ENCODE measurements around the gene AQP2.

Gene AQP2

GRCh38 chr12:49917166-49917787, 33.3 kb upstream of the AQP2 start:
- H3K4me3 ChIP-seq (ENCODE audit: low read depth, low read length) = no peak overlapping the region
- no peak for DNase-seq

DNA sequence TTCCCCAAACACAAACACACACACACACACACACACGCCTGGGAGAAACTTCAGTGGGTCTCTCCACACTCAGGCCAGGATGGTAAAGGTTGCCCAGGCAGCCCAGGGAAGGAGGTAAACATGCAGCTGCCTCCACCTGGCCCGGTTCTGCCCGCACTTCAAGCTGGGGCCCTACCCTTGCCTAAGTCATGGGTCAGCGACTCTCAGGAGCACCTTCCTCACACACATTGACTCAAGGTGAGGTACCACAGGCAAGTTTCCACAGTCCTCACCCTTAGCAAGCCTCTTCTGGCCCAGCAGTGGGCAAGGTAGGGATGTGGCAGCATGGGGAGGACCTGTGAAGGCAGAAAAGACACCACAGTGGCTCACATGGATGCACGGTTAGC, 32.8 kb upstream of the AQP2 start:
- H3K27ac ChIP-seq = no peak overlapping the region

More at GRCh38 chr12:49917166-49917787, 33.3 kb upstream of the AQP2 start:
- in situ Hi-C loops (cut with HindIII; ENCODE audit: low pct_ligation_motif_present, low sequenced_read_pairs) = no loop called here
- TF ChIP-seq CTCF (IDR thresholded peaks at IDR 0.05; ENCODE audit: low read depth, low read length, missing control alignments) = no peak
- H3K36me3 ChIP-seq (replicated peaks) = no peaks in the 10 kb centered on the region
- no peaks in the 10 kb centered on the region for H3K27me3 ChIP-seq (replicated peaks)
- no peak overlapping the region for H3K27ac ChIP-seq

DNA sequence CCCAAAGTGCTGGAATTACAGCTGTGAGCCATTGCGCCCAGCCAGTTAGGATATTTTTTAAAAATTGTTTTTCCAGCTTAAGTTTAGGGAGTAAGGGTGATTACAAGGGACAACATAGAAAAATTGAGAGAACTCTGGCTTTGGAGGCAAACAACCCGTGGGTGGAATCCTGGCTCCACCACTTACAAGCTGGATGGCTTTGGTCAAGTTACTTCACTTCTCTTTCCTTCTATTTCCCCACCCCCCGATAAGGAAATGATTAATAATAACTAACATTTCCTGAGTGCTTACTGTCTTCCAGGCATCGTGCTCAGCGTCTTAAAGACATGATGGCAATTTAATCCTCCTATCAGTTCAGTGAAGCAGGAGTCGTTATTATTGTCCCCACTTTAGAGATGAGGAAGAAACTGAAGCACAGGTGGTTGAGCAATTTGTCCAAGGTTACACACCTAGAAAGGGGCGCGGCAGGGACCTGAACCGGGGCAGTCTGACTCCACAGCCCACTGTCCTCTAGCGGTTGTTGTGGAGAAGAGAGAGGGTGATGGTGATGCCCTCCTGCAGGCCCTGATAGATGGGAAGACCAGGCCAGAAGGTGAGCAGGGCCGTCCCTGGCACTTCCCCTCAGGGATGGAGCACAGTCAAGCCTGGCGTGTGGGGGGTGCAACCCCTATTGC, 30.2 kb upstream of the AQP2 start:
- TF ChIP-seq CTCF (IDR thresholded peaks at IDR 0.05; ENCODE audit: low read depth, low read length, missing control alignments) = no peak
- Histone ChIP-seq H3K27ac (no peak overlapping the region), H3K27me3 (replicated peaks) (no peaks in the 10 kb centered on the region), H3K36me3 (replicated peaks) (no peaks in the 10 kb centered on the region), H3K4me3 (ENCODE audit: low read depth, low read length) (no peak overlapping the region)
- peak; percentile 32 for DNase-seq
- in situ Hi-C loops (cut with HindIII; ENCODE audit: low pct_ligation_motif_present, low sequenced_read_pairs) = no loop called here

More for the DNA sequence above, 32.8 kb upstream of the AQP2 start:
- DNase-seq = no peak
- TF ChIP-seq CTCF (IDR thresholded peaks at IDR 0.05; ENCODE audit: low read depth, low read length, missing control alignments) = no peak
- no peaks in the 10 kb centered on the region for H3K36me3 ChIP-seq (replicated peaks)
- in situ Hi-C loops (cut with HindIII; ENCODE audit: low pct_ligation_motif_present, low sequenced_read_pairs) = no loop called here
- H3K4me3 ChIP-seq (ENCODE audit: low read depth, low read length) = no peak overlapping the region
- H3K27me3 ChIP-seq (replicated peaks) = no peaks in the 10 kb centered on the region

GRCh38 chr12:49920915-49921286, 29.6 kb upstream of the AQP2 start:
- Histone ChIP-seq H3K27ac (no peak overlapping the region), H3K4me3 (ENCODE audit: low read depth, low read length) (no peak overlapping the region), H3K36me3 (replicated peaks) (no peaks in the 10 kb centered on the region), H3K27me3 (replicated peaks) (no peaks in the 10 kb centered on the region)
- no peak for TF ChIP-seq CTCF (IDR thresholded peaks at IDR 0.05; ENCODE audit: low read depth, low read length, missing control alignments)
- in situ Hi-C loops (cut with HindIII; ENCODE audit: low pct_ligation_motif_present, low sequenced_read_pairs) = no loop called here
- no peak for DNase-seq

- Histone ChIP-seq H3K4me3 (ENCODE audit: low read depth, low read length) (no peak overlapping the region), H3K36me3 (replicated peaks) (no peaks in the 10 kb centered on the region), H3K27ac (no peak overlapping the region), H3K27me3 (replicated peaks) (no peaks in the 10 kb centered on the region)
- no peak for TF ChIP-seq CTCF (IDR thresholded peaks at IDR 0.05; ENCODE audit: low read depth, low read length, missing control alignments)
- in situ Hi-C loops (cut with HindIII; ENCODE audit: low pct_ligation_motif_present, low sequenced_read_pairs) = no loop called here
- no peak for DNase-seq
These were observed 29.2 kb upstream of the AQP2 start for GRCh38 chr12:49921299-49921698.

GRCh38 chr12:49921936-49922335, 28.6 kb upstream of the AQP2 start:
- in situ Hi-C loops (cut with HindIII; ENCODE audit: low pct_ligation_motif_present, low sequenced_read_pairs) = no loop called here
- Histone ChIP-seq H3K27me3 (replicated peaks) (no peaks in the 10 kb centered on the region), H3K36me3 (replicated peaks) (no peaks in the 10 kb centered on the region), H3K27ac (no peak overlapping the region), H3K4me3 (ENCODE audit: low read depth, low read length) (no peak overlapping the region)
- DNase-seq = no peak
- no peak for TF ChIP-seq CTCF (IDR thresholded peaks at IDR 0.05; ENCODE audit: low read depth, low read length, missing control alignments)
